ENCODE measurements around the gene PCNX4. TPM values are rescaled to one million over a fixed set of nuclear protein-coding genes. Genes with fewer than 3 reads are reported as not detected.
"Not testable (repeated sequence)": the region's sequence is repeated elsewhere in the genome, so short reads cannot be mapped to it uniquely, and the experiment has no call there.

Gene PCNX4
- 69.9 and 95.0 TPM in 2 replicates for total RNA-seq
- polyA plus RNA-seq: 52.1 and 57.8 TPM in 2 replicates
- 37.1 and 41.3 TPM in 2 replicates for polyA plus RNA-seq (2012)
- 143 and 180 TPM in 2 replicates for polyA minus RNA-seq (ENCODE audit: low replicate concordance)

- H3K36me3 ChIP-seq (ENCODE audit: control insufficient read depth, insufficient read depth, low read length): no peaks in the 10 kb centered on the region
- H4K20me1 ChIP-seq (ENCODE audit: control insufficient read depth, extremely low read depth, insufficient read depth, low read length): no peaks in the 10 kb centered on the region
- H3K27me3 ChIP-seq (ENCODE audit: control insufficient read depth, insufficient read depth, low read length): no peaks in the 10 kb centered on the region
- H3K4me2 ChIP-seq (ENCODE audit: extremely low read depth, insufficient read depth, low read length): peak within 1 kb of the TSS; percentile 81
- peak within 1 kb of the TSS; percentile 91 for H3K9ac ChIP-seq (ENCODE audit: insufficient read depth, low read length)
- H3K9me3 ChIP-seq (ENCODE audit: control insufficient read depth, insufficient read depth, low read depth, low read length): no peaks in the 10 kb centered on the region
- TF ChIP-seq, protein P1, sequence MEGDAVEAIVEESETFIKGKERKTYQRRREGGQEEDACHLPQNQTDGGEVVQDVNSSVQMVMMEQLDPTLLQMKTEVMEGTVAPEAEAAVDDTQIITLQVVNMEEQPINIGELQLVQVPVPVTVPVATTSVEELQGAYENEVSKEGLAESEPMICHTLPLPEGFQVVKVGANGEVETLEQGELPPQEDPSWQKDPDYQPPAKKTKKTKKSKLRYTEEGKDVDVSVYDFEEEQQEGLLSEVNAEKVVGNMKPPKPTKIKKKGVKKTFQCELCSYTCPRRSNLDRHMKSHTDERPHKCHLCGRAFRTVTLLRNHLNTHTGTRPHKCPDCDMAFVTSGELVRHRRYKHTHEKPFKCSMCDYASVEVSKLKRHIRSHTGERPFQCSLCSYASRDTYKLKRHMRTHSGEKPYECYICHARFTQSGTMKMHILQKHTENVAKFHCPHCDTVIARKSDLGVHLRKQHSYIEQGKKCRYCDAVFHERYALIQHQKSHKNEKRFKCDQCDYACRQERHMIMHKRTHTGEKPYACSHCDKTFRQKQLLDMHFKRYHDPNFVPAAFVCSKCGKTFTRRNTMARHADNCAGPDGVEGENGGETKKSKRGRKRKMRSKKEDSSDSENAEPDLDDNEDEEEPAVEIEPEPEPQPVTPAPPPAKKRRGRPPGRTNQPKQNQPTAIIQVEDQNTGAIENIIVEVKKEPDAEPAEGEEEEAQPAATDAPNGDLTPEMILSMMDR (conservative IDR thresholded peaks at IDR 0.05 in 1 of 2, IDR thresholded peaks at IDR 0.05 in 1 of 2; ENCODE audit: low read depth in 1 of 2, low read length in 2 of 2): no peak
- TF ChIP-seq EZH2 (IDR thresholded peaks at IDR 0.05; ENCODE audit: low read length, missing control alignments): no peak
- peak within 1 kb of the TSS; percentile 67 for H2AFZ ChIP-seq (ENCODE audit: low read length)
- peaks cover 12% of the 10 kb centered on the region for H3K4me1 ChIP-seq (ENCODE audit: control insufficient read depth, extremely low read depth, insufficient read depth, low read length)
- H3K27ac ChIP-seq (ENCODE audit: insufficient read depth, low read length): peak within 1 kb of the TSS; percentile 94
- DNase-seq (ENCODE audit: low read depth in 2 of 2): peak; percentile 99
- H3K79me2 ChIP-seq (ENCODE audit: control insufficient read depth, insufficient read depth, low read length): peaks cover 47% of the 10 kb centered on the region
- H3K4me3 ChIP-seq (replicated peaks in 1 of 4; ENCODE audit: control extremely low read depth in 1 of 4, insufficient read depth in 1 of 4, low read depth in 3 of 4, low read length in 4 of 4): peak within 1 kb of the TSS; percentile 54 to 81 (median 74)
Measured at GRCh38 chr14:60091550-60092525, at the start of gene PCNX4. Gene PCNX4, plus strand, starts transcription at chr14:60091923. Its CDS starts 15,716 bp downstream, at chr14:60107639.

DNA sequence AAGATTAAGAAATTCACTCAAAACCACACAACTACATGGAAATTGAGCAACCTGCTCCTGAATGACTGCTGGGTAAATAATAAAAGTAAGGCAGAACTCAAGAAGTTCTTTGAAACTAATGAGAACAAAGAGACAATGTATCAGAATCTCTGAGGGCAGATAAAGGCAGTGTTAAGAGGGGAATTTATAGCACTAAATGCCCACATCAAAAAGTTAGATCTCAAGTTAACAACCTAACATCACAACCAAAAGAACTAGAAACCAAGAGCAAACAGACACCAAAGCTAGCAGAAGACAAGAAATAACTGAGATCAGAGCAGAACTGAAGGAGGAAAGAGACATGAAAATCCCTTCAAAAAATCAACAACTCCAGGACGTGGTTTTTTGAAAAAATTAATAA lies 43.7 kb upstream of the PCNX4 start:
- not testable (repeated sequence) for H4K20me1 ChIP-seq (ENCODE audit: control insufficient read depth, extremely low read depth, insufficient read depth, low read length); H3K4me1 ChIP-seq (ENCODE audit: control insufficient read depth, extremely low read depth, insufficient read depth, low read length); H3K9ac ChIP-seq (ENCODE audit: insufficient read depth, low read length)

GRCh38 chr14:60051721-60052221 lies 40.0 kb upstream of the PCNX4 start:
- TF ChIP-seq, protein P1 (conservative IDR thresholded peaks at IDR 0.05 in 1 of 2, IDR thresholded peaks at IDR 0.05 in 1 of 2; ENCODE audit: low read depth in 1 of 2, low read length in 2 of 2): no peak
- TF ChIP-seq EZH2 (IDR thresholded peaks at IDR 0.05; ENCODE audit: low read length, missing control alignments): no peak
- H3K27me3 ChIP-seq (ENCODE audit: control insufficient read depth, insufficient read depth, low read length): no peaks in the 10 kb centered on the region
- no peak overlapping the region for H3K9ac ChIP-seq (ENCODE audit: insufficient read depth, low read length)
- peak; percentile 12 to 47 for DNase-seq (ENCODE audit: low read depth in 2 of 2)
- H2AFZ ChIP-seq (ENCODE audit: low read length): peak overlapping the region; percentile 46
- H3K27ac ChIP-seq (ENCODE audit: insufficient read depth, low read length): no peak overlapping the region
- peak overlapping the region in 1 of 4 experiments; percentile 35 for H3K4me3 ChIP-seq (replicated peaks in 1 of 4; ENCODE audit: control extremely low read depth in 1 of 4, insufficient read depth in 1 of 4, low read depth in 3 of 4, low read length in 4 of 4)
- H3K36me3 ChIP-seq (ENCODE audit: control insufficient read depth, insufficient read depth, low read length): no peaks in the 10 kb centered on the region
- peaks cover 2% of the 10 kb centered on the region for H3K4me1 ChIP-seq (ENCODE audit: control insufficient read depth, extremely low read depth, insufficient read depth, low read length)
- H3K79me2 ChIP-seq (ENCODE audit: control insufficient read depth, insufficient read depth, low read length): no peaks in the 10 kb centered on the region
- H4K20me1 ChIP-seq (ENCODE audit: control insufficient read depth, extremely low read depth, insufficient read depth, low read length): no peaks in the 10 kb centered on the region
- H3K9me3 ChIP-seq (ENCODE audit: control insufficient read depth, insufficient read depth, low read depth, low read length): no peaks in the 10 kb centered on the region
- peak overlapping the region; percentile 51 for H3K4me2 ChIP-seq (ENCODE audit: extremely low read depth, insufficient read depth, low read length)

More for the DNA sequence above, 43.7 kb upstream of the PCNX4 start:
- DNase-seq (ENCODE audit: low read depth in 2 of 2); H3K27me3 ChIP-seq (ENCODE audit: control insufficient read depth, insufficient read depth, low read length); H3K4me3 ChIP-seq (replicated peaks in 1 of 4; ENCODE audit: control extremely low read depth in 1 of 4, insufficient read depth in 1 of 4, low read depth in 3 of 4, low read length in 4 of 4); H3K9me3 ChIP-seq (ENCODE audit: control insufficient read depth, insufficient read depth, low read depth, low read length); H2AFZ ChIP-seq (ENCODE audit: low read length); H3K4me2 ChIP-seq (ENCODE audit: extremely low read depth, insufficient read depth, low read length); H3K79me2 ChIP-seq (ENCODE audit: control insufficient read depth, insufficient read depth, low read length); H3K36me3 ChIP-seq (ENCODE audit: control insufficient read depth, insufficient read depth, low read length); H3K27ac ChIP-seq (ENCODE audit: insufficient read depth, low read length): not testable (repeated sequence)

Data from fibroblast of lung (primary cell).